ENCODE results near the gene PRKCG.

The PRKCG gene

GRCh38 chr19:53864308-53864836 is 17.6 kb upstream of the PRKCG start:
- FAIRE-seq (no peak), DNase-seq (ENCODE audit: insufficient read length, low spot score) (no peak)
- TF ChIP-seq CTCF (IDR thresholded peaks at IDR 0.05; ENCODE audit: insufficient read depth, missing control alignments): no peak

DNA sequence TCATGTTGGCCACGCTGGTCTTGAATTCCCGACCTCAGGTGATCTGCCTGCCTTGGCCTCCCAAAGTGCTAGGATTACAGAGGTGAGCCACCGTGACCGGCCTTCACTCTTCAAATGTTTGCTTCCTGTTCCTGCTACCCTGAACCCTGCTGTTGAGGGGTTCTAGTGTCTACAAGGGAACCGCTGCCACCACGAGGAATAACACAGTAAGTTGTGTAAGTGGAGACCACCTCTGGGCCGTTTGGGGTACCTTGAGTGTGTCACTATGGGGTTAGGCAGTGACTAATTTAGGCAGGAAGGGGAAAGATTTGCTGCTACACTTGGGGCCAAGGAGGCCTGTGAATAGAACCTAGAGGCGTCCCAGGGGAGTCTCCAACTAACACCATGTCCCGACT is 16.5 kb upstream of the PRKCG start:
- no peak for TF ChIP-seq CTCF (IDR thresholded peaks at IDR 0.05; ENCODE audit: insufficient read depth, missing control alignments)
- no peak for DNase-seq (ENCODE audit: insufficient read length, low spot score)
- no peak for FAIRE-seq

- FAIRE-seq: no peak
- TF ChIP-seq CTCF (IDR thresholded peaks at IDR 0.05; ENCODE audit: insufficient read depth, missing control alignments): no peak
- no peak for DNase-seq (ENCODE audit: insufficient read length, low spot score)
Measured at GRCh38 chr19:53865918-53866864, 15.8 kb upstream of the PRKCG start.

DNA sequence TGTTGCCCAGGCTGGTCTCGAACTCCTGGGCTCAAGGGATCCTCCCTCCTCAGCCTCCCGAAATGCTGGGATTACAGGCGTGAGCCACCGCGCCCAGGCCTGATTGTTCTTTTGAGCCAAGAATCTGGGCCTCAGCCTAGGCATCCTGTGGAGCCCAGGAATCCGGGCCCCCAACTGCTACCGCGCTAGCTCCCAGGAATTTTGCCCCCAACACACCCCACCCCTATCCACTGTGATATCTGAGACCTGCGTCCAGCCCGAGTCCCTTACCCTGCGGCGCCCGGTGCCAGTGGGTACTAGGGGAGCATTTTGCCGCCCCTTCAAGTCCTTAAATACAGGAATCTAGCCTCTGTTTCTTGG is 15.2 kb upstream of the PRKCG start:
- no peak for TF ChIP-seq CTCF (IDR thresholded peaks at IDR 0.05; ENCODE audit: insufficient read depth, missing control alignments)
- DNase-seq (ENCODE audit: insufficient read length, low spot score) (peak; percentile 6), FAIRE-seq (no peak)

- TF ChIP-seq CTCF (IDR thresholded peaks at IDR 0.05; ENCODE audit: insufficient read depth, missing control alignments): no peak
- DNase-seq (ENCODE audit: insufficient read length, low spot score) (peak; percentile 96), FAIRE-seq (no peak)
Measured at GRCh38 chr19:53867225-53868090, 14.5 kb upstream of the PRKCG start, which contains the start of gene MYADM. TSS of gene MYADM (plus strand) at chr19:53867883. CDS start at chr19:53873530, 5,647 bp downstream.

GRCh38 chr19:53868091-53868891 is 13.7 kb upstream of the PRKCG start:
- FAIRE-seq (no peak), DNase-seq (ENCODE audit: insufficient read length, low spot score) (peak; percentile 45)
- no peak for TF ChIP-seq CTCF (IDR thresholded peaks at IDR 0.05; ENCODE audit: insufficient read depth, missing control alignments)

Measured in D721Med (cell line).